HG03139 (cell line): Measurements from ENCODE around the gene COCH.

Experiments used
- ATAC-seq: cut with Tn5 transposase; IDR thresholded peaks from one replicate; pipeline ENCODE4 v1.9.1; 2021; ENCODE audit not compliant: unreplicated experiment

COCH gene

GRCh38 chr14:30874120-30874998, at the start of gene COCH:
TSS of gene COCH (plus strand) at chr14:30874559. CDS start at chr14:30874939, 380 bp downstream.
- peak; percentile 80 for ATAC-seq

- ATAC-seq: no peak
Measured at GRCh38 chr14:30826070-30826469, 48.3 kb upstream of the COCH start.

GRCh38 chr14:30829853-30830252, 44.5 kb upstream of the COCH start:
- ATAC-seq: no peak

- no peak for ATAC-seq
Measured at GRCh38 chr14:30834353-30834752, 40.0 kb upstream of the COCH start.

GRCh38 chr14:30838351-30838750, 36.0 kb upstream of the COCH start:
- ATAC-seq: no peak

GRCh38 chr14:30840086-30840779, 34.1 kb upstream of the COCH start:
- ATAC-seq: no peak

GRCh38 chr14:30842431-30842830, 31.9 kb upstream of the COCH start:
- ATAC-seq: no peak

GRCh38 chr14:30848449-30849240, 25.7 kb upstream of the COCH start:
- peak; percentile 13 for ATAC-seq

GRCh38 chr14:30849354-30849753, 25.0 kb upstream of the COCH start:
- peak; percentile 95 for ATAC-seq

GRCh38 chr14:30849983-30850382, 24.4 kb upstream of the COCH start:
- no peak for ATAC-seq

- no peak for ATAC-seq
Measured at GRCh38 chr14:30853946-30854345, 20.4 kb upstream of the COCH start.

- no peak for ATAC-seq
Measured at GRCh38 chr14:30854492-30854891, 19.9 kb upstream of the COCH start.

- no peak for ATAC-seq
Measured at GRCh38 chr14:30855345-30856037, 18.9 kb upstream of the COCH start.

- ATAC-seq: no peak
Measured at GRCh38 chr14:30861200-30861599, 13.2 kb upstream of the COCH start.

- ATAC-seq: no peak
Measured at GRCh38 chr14:30864934-30865333, 9.4 kb upstream of the COCH start.

GRCh38 chr14:30868736-30869135, 5.6 kb upstream of the COCH start:
- ATAC-seq: no peak

GRCh38 chr14:30869551-30870155, 4.7 kb upstream of the COCH start:
- no peak for ATAC-seq

GRCh38 chr14:30872602-30873001, 1.8 kb upstream of the COCH start:
- ATAC-seq: no peak

- ATAC-seq: no peak
Measured at GRCh38 chr14:30873308-30874119, 845 bp upstream of the COCH start.
